ENCODE measurements around the gene ZNF672.
"Not testable (repeated sequence)": the region's sequence is repeated elsewhere in the genome, so short reads cannot be mapped to it uniquely, and the experiment has no call there.

ZNF672 gene

GRCh38 chr1:248857201-248857600 is 19.2 kb downstream of the ZNF672 start:
- no peak for DNase-seq

DNA sequence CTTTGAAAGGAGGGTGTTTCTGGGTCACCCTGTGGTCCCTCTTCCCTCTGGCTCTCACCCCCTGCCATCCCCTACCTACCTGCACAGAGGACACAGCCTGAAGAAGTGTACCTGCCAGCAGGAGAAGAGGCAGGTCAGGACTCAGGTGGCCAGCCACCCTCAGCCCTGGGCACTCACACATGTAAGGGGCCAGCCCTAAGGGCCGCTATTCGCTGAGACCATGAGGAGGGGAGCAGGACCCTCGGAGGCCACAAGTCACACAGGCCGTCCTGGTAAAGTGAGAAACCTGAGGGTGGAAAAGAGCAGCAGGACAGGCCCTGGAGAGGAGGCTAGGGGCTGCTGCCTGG is 19.7 kb downstream of the ZNF672 start:
- no peak for DNase-seq

GRCh38 chr1:248858096-248858890 is 20.3 kb downstream of the ZNF672 start:
- peak; percentile 37 for DNase-seq

- peak; percentile 98 for DNase-seq
Measured at GRCh38 chr1:248858891-248859889, 21.2 kb downstream of the ZNF672 start, which contains the start of gene ZNF692. Gene ZNF692 (minus strand): TSS chr1:248859085. CDS start chr1:248858309, 776 bp downstream.

- DNase-seq: no peak
Measured at GRCh38 chr1:248860007-248860406, 22.0 kb downstream of the ZNF672 start.

GRCh38 chr1:248861616-248862015 is 23.6 kb downstream of the ZNF672 start:
- DNase-seq: no peak

GRCh38 chr1:248862695-248862997 is 24.6 kb downstream of the ZNF672 start:
- peak; percentile 27 for DNase-seq

DNA sequence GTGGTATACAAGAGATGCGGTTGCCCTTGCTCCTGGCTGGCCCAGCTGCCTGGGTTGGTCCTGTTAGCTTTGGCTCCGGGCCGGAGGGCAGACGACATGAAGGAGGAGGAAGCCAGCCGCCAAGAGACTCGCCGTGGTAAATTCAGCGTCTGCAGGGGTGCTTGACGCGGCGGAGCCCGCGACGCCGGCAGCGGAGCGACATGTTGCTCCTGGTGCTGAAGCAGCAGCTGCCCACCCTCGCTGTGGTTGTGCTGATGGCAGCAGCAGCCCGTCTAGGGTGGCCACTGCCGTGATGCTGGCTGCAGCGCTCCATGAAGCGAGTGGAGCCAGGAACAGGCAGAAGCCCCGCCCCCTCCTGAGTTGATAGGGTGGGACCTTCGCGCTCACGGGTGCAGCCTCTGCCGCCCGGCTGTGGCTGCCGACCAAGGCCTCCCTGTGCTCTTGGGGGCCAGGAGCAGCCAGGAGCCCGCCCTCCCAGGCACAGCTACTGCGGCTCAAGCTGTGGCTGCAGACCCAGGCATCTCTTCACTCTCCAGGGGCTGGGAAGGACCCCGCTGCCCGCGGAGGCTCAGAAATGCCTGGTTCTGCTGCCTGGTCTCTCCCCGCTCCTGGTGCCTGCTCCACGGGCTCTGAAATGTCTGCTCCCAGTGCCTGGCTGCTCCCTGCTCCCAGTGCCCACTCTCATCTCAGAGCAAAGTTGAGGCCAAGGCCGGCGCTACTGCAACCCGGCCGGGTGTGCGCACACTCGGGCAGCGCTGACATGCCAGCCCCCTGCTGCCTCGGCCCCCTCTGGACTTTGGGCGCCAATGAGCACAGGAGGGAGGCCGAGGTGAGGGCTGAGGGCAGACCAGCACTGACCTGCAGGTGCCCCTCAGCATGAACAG is 25.2 kb downstream of the ZNF672 start:
- DNase-seq: peak; percentile 80

DNA sequence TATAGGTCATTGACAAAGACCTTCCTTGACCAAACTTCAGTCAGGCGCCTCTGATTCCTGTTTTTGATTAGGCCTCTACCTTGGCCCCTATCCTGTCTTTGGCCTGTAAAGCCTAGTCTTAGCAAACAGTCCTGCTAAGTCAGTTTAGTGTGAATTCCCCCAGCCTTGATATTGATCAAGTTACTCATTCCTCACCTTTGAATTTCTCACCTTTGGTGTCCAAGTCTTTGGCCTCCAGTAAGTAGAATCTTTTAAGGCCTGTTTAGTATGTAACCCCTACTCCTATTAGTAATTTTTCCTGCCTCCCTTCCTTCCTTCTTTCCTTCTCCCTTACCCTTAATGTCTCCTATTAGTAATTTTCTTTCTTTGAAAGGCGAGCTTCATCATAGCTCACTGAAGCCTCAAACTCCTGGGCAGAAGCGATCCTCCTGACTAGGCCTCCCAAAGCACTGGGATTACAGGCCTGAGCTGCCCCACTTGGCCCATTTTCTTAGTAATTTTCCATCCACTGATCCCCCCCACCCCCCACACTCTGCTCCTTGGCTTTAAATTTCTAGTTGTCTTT is 33.9 kb downstream of the ZNF672 start:
- no peak for DNase-seq

- peak; percentile 63 for DNase-seq
Measured at GRCh38 chr1:248872752-248873408, 34.9 kb downstream of the ZNF672 start.

DNA sequence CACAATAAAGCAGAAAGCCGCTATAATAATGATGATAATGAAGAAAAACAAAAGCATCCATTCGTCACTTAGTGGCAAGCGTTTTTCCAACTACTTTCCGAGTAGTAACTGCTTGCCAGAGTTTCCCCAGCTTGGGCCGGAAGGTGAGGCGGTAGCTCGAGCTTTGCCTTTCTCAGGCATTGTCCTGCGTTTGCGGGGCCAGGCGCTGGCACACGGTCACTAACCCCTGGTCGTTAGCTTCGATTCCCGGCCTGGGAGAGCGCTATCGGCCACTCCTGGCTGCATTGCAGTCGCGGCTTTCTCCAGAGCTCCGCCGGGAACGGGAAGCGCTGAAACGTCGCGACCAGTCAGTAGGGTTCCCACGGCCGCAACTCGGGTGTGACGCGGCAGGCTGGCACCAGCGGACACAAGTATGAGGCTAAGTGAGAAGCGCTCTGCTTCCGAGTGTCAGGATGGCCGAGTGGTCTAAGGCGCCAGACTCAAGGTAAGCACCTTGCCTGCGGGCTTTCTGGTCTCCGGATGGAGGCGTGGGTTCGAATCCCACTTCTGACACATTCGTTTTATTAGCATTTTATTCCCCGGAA is 35.5 kb downstream of the ZNF672 start:
- peak; percentile 96 for DNase-seq

GRCh38 chr1:248873993-248874533 is 36.0 kb downstream of the ZNF672 start:
- DNase-seq: peak; percentile 91

DNA sequence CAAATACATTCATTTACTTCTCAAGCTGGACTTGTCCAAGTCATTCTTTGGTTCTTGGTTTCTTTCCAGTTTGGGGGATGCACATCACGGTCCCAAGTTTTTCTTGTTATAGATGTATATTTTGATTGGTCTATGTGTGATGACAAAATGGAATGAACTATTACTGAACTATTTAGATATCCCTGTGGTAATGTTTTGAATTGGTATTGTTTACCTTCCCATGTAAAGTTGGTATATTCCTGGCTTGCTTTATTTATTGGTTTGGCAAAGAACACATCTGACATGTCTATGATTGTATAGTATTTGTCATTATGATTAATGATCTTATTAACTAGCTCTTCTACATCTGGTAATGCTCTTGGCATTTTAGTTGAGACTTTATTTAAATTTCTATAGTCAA is 43.2 kb downstream of the ZNF672 start:
- DNase-seq: no peak

- DNase-seq: not testable (repeated sequence)
Measured at GRCh38 chr1:248882427-248882826, 44.4 kb downstream of the ZNF672 start.

GRCh38 chr1:248884632-248885295 is 46.7 kb downstream of the ZNF672 start:
- no peak for DNase-seq

GRCh38 chr1:248885646-248886045 is 47.6 kb downstream of the ZNF672 start:
- DNase-seq: no peak

- no peak for DNase-seq
Measured at GRCh38 chr1:248886237-248886895, 48.3 kb downstream of the ZNF672 start.

GRCh38 chr1:248889914-248890243 is 51.9 kb downstream of the ZNF672 start:
- not testable (repeated sequence) for DNase-seq

- DNase-seq: no peak
Measured at GRCh38 chr1:248890549-248891498, 52.8 kb downstream of the ZNF672 start.
